ENCODE data around the gene COLEC12.
"Not testable (repeated sequence)": the region's sequence is repeated elsewhere in the genome, so short reads cannot be mapped to it uniquely, and the experiment has no call there.

Gene COLEC12

DNA sequence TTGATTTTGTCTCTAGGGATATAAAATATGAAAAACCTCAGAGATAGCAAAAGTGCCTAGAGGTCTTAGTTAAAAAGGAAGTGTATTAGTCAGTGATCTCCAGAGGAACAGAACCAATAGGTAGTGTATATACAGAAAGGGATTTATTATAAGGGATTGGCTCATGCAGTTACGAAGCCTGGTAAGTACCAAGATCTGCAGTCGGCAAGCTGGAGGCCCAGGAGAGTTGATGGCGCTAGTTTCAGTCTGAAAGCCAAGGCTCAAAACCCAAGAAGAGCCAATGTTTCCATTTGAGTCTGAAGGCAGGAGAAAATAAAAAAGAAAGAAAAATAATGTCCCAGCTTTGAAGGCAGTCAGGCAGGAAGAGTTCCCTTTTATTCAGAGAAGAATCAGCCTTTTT lies 93.3 kb downstream of the COLEC12 start:
- DNase-seq, result no peak

DNA sequence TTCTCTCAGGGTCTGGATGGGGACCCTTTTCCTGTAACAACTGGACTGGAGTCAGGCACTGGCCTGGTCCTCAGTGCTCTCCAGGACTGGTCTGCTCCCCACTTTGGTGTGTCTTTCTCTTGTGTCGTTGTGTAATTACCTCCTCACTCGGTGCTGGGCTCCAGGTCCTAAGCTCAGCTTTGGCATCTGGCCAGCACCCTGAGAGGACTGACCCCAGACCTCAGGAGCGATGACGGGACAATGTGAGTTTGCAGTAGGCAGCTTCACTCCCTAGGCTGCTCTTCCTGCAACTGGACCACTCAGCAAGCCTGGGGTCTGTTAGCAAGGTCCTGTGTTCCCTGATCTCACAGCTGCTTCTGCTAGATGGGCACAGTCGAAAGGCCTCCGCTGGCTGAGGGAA lies 93.8 kb downstream of the COLEC12 start:
- DNase-seq, result no peak

DNA sequence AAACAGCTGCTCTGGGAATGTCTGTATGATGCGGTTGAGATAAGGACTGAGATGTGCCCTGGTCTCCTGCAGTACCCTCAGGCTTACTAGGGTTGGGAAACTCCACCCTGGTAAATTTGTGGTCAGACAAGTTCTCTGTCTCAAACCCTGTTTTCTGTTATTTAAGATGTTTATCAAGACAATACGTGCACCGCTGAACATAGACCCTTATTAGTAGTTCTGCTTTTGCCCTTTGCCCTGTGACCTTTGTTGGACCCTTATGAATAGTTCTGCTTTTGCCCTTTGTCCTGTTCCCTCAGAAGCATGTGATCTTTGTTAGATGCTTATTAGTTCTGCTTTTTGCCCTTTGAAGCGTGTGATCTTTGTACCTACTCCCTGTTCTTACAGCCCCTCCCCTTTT lies 95.5 kb downstream of the COLEC12 start:
- DNase-seq, result not testable (repeated sequence)

DNA sequence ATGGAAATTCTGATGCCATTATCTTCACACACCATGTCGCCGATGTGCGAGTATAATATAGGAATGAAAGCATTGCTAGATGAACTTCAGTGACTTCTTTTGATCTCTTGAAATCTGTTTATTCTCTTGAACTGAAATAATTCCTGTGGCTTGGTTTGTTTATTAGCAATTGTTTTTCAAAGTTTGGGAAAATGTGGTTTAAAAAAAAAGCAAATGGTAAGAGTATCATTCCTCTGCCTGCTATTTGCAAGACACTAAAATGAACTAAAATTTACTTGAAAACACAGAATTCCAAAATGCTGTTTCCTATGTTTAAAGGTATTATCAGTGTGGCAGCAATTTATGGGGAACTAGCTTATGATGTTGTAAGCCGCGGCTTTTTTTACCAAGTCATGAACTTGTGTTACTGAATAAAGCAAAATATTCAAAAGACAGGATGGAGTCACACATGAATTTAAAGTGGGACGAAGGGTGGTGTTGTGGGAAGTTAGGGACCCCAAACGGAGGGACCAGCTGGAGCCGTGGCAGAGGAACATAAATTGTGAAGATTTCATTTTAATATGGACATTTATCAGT lies 96.4 kb downstream of the COLEC12 start:
- DNase-seq, result no peak

DNA sequence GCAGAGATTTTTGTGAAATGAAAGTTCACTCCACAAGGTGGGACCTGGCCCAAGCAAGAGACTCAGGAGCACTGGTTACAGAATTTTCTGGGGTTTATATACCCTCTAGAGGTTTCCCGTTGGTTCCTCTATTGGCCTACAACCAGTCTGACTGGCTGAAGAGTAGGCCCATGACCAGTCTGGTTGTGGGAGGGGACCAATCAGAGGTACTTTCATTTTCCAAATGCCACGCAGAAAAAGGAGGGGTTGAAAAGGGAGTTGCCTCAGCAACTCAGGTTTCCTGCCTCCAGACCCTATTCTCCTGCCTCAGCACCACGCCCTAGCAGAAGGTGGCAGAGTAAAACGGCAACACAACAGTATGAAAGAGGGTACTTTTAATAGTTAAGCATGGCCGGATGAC lies 98.4 kb downstream of the COLEC12 start:
- DNase-seq, result no peak

DNA sequence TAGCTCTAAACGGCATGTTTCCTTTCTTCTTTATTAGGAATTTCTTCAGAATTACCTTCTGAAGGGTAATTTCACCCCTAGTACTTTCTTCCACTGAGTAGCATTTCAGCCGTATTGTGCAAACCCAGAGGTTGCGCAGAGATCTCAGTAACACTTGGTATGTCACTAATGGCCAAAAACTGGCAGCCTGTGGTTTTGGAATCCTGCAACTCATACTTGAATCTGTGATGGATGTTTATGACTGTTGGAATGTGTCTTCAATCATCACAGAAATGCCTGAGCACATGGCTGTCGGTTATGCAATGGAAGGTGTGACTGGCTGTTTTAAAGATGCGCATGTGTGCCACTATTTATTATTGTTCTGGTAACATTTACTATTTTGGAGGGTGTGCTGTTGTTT lies 100.0 kb downstream of the COLEC12 start:
- DNase-seq, result no peak

DNA sequence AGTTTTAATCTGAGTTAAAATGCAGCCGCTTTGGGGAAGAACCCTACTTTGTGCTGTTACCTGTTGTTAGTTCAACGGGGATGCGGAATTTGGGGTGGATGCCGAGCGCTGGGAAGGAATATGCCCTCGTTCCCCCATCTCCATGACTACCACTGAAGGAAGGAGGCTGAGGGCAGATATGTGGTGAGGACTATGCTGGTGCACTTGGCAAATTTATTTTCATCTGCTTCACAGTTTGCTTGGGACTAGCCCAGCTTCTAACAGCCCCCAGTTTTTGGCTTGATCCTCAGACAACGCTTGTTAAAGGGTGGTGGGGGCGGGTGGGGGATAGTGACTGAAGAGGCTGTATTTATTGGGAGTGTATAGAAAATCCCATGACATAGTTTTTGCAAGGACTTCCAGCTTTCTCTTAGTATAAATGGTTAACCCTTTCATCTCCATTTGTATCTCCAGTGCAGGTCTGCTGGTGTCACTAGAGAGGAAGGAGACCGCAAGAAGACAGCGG lies 100.8 kb downstream of the COLEC12 start:
- no peak for DNase-seq

DNA sequence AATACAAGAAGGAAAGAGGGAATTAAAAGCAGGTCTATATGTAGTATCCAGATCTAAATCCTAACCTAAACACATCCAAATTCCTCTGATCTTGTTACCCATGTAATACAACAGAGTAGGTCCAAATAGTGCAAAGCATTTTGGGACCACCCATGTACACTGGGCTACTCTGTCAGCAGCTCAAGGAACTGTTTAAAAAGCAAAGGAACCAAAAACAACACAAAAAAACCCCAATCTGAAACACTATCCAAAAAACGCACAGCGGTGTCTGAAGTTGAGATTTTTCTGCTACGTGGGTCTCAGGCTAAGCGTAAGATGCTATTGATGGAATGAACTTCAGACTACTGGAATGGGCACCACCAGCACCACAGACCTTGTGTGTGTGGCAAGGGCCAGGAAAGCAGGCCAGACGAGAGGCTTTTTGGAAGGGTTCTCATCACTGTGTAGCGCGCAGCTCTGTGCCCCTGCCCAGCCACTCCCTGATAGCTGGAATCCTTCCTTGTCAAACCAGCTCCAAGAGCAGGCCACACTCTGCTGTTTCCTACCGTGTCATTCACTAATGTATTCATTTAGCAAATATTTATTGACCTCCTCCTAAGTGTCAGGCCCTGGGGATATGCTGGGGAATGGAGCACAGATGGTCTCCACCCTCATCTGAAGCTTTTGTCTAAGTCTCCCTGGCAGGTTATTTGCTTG lies 101.4 kb downstream of the COLEC12 start:
- DNase-seq, result no peak

DNA sequence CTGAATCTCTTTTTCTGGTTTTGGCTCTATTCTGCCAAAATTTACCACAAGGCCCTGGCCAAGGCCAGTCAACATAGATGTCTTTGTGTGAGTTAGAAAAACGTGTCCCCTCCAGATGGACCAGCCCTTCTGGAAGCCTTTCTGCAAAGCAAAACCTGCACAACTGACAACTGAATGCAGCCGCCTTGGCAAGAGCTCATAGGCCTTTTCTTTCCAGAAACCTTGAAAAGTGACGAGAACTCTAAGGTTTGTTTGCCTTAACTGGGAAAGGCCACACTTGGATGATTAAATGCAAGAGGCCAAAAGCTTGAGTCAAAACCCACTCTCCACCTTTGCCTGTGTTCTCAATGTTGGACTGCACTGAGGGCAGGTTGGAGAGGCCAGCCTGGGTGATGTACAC lies 103.9 kb downstream of the COLEC12 start:
- DNase-seq, result no peak

DNA sequence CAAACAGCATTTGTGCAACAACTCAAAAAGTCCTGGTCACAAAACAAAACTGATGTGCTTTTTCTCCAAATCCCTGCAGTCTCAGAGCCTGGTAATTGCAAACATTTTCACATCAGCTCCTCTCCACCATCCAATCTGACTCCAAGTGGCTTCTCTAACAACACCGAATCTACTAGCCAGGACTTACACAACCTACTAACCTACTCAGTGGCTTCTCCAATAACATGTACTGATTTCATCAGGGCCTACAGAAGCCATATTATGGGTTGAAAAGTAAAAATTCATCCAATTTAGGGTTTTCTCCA lies 104.3 kb downstream of the COLEC12 start:
- no peak for DNase-seq

DNA sequence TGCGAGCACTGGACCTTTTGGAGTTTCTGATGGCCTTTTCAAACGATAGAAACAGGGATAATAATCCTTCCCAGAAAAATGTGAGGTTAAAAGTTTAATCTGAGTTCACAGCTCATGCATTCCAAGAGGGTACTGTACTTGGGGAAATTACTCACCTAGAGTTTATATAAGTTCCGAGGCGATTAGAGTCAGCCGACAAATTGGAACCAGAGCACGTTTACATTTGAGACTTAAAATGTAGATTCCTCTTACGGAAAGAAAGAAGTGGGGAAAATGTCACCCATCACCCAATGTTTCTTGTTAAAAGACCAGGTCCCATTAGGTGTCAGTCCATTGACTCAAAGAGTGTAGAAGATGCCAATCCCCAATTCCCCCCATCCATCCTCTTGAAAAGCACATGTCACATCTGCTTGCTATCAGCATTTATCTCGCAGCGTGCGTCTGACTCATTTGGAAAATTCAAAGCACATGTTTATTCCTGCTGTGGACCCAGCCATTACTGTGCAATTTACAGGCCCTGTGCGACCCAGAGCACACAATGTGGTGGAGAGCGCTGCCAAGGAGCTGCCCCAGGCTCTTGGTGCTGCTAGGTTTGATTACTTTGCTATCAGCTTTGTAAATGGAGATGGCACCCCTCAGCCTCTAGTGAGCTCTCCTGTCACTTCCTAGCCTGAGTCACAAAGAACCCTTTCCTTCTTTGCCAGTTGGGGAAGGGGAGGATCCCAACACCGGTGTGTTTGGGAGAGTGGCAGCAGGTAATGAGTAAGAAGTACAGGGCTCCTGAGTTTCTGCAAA lies 104.8 kb downstream of the COLEC12 start:
- DNase-seq, result peak; percentile 90

DNA sequence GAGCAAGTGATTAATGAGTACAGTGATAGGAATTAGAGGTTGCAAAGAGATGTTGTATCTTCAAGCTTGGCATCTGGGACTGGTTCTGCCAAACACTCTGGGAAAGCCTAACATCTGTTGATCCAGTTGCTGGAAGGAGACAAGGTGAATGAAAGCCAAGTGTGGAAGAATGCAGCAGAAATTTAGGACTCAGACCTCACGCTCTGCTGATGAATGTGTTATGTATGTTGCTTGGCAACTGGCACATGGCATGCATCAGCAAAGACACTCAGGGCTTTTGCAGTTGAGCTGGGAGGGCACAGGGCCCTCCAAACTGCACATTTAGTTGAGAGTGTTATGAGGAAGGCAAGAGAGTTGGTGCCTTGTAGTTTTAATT lies 105.5 kb downstream of the COLEC12 start:
- no peak for DNase-seq

DNA sequence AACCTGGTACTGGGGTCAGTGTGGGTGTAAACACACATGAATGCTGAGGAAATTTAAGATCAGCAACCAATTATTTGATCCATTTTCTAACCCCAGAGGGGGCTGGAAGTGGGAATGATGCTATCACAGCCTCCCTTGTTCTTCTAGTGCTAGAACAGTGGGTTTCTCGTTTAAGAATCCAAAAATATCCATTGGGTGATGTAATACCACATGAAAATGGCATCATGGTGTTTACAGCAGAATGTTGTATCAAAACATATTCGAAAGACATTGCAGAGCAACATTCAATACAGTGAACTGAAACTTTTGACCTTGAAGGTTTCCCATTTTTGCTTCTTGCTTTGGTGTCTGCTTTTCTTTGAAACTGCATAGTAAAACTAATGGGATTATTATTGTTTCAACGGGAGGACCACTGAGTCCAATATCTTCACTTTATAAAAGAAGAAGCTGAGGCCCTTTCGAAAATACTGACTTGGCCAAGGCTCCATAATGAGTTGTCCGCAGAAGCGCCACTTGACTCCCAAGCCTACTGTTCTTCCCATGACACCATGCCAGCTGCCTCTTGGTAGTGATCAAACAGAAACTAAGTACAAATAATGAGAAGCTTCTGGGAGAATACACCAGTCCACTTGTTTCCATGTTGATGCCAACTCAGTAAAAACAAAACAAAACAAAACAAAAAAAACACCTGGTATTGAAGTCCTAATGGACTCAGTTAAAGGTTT lies 106.1 kb downstream of the COLEC12 start:
- DNase-seq, result no peak

DNA sequence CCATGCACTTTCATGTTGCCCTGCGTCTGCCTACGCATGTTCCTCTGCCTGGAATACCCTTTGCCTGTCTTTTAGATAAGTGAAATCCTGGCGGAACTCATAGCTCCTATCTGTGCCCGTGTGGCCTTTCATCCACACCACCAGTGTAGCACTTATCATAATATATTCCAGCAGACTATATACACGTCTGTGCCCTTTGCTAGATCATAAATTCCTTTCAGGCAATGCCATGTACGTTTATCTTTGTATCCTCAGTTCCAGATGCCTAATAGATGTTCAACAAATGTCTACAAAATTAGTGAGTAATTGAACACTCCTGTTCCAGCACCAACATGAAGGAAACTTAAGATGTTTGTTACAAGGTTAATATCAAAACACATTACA lies 106.9 kb downstream of the COLEC12 start:
- DNase-seq, result no peak

DNA sequence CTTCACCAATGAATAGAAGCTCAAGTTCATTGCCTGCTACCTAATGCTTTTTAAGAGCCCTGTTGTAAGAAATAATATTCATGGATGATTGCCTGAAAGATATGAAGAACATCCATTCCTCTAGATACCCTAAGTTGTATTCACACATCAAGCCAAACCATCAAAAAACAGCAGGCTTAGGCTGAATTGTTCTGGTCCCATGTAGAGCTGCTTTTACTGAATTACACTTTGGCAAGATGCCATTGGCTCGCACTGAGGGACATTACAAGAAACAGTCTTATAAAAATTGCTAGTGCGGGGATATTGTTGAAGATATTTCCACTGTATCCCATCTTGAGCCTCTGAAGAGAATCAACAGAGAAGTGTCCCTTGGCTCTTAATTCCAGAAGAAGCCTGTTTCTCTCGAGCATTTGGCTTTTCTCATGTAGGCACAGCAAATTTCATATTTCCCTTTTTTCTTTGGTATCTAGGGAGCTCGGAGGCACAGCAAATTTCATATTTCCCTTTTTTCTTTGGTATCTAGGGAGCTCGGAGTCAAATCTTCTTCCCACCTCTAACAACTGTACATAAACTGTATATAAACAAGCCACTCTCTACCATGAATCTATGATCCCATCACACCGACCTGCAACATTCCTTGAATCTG lies 107.5 kb downstream of the COLEC12 start:
- no peak for DNase-seq

DNA sequence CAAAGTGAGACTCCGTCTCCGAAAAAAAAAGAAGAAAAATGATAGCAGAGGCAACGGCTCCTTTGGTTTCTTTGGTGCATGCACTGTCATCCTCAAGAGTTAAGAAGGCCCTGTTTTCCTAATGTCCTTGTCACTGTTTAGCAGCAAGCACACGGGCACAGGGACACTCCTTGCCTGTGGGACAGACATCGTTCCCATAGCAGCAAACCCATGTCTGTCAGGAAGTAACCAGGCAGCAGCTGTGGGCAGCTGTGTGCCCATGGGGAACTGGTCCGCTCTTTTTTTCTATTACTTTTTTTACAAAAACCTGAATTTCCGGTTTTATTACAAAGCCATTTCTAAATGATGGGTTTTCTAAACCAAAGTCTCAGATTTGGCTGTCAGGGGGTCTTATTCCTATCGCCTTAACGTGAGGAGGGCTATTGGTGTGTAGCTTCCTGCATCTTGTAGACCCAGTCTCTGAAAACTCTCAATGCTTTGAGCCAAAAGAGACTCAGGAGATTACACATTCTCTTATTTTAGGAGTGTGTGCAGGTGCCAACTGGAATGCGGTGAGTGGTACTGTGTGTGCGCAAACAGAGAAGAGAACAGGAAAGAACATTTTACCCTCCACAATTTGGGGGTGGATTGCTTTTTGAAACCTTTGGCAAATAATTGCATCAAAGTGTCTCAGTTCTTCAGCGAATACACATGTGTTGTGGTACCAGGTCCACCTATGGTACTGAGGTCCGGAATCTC lies 109.6 kb downstream of the COLEC12 start:
- DNase-seq, result no peak

DNA sequence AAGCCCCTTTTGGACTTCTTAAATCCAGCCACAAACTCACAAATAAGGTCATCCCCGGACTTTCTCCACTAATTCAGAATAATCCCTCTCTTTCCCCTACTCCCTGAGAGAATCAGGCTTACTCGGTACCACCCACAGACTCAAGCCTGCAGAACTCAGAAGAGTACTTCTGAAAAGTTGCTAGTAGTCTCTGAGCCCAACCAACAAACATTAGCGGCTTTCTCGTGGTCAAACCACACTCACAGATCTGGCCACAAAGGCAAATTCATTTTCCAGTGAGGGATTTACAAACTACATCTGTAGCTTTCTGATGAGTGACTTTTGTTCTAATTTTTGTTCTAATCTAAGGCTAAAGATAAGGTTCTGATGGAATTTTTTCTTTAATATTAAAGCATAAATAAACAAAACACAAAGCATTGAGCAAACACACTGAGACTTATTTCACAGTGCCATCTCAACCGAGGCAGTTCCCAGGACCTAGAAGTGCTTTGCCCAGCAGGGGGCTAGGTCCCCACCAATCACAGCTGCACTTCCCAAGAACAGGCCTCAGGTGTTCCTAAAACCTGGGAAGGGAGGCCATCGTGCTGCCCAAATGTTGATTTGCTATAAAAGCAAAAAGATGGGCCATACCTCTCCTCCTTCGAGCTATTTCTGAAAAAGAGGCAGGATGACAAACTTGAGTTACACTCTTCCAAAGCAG lies 110.7 kb downstream of the COLEC12 start:
- DNase-seq, result no peak

DNA sequence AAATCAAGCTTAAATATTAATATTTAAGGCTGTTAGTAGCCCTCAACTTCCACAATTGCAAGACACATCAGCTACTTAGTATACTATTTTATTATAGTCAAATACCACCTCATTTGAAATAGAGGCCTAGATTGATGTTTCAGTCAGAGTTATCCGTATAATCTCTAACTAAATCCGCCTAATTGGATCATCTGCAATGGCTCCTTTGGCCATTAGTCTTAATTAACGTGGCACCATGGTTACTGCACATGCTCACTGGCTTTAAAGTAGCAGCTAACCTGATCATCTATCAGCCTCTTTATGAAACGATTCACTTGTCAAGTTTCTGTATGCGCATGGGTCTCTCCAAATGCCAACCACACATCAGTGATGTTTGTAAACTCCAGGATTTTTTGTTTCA lies 112.3 kb downstream of the COLEC12 start:
- DNase-seq, result no peak

DNA sequence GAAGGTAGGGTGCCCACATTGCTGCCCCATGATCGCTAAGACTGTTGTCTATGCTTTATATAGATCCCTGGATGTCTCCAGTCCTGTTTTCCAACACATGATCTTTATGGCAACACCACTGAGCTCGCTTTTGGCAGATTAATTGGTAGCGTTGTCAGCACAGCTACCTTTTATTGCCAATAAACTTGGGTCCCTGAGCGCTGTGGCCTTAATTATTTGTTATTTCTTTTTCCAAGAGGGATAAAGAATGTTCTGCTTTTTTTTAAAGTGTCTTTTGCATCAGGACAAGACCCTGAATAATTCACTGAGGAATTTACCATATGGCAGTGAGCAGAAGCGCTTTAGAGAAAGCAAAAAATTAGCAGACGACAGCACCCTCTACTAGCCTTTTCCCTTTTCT lies 113.5 kb downstream of the COLEC12 start:
- no peak for DNase-seq

DNA sequence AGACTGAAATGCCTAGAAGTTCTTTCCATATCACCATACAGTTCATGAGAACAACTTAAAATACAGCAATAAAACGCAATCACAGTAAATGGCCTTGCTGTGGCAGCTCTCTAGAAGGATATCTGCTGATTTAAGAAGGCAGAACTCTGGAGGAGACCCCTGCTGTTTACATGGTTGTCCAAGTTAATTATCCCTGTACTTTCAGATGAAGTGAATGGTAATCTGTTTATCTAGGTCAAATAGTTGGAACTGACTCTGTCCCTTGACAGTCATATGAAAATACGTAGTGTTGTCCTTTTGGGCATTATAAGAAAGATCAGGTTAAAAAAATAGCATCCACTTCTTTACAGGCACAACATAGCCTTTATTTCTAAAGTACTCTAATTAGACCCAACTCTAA lies 115.6 kb downstream of the COLEC12 start:
- DNase-seq, result no peak

DNA sequence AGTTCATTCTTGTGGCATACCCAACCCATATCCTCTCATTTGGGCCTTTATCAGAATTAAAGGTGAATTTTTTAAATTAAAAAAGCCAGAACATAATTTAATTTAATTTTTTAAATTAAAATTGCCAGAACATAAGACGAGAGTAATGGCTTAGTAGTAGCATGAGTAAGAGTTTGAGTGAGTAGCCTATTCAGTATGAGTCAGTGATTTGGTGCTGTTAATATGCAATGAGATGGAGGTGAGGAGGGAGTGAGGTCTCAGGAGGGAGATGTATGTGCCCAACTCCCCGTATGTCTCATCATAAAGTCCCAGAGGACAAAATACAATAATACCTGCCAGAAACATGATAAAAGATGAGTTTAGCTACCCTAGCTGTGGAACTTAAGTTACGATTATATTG lies 117.4 kb downstream of the COLEC12 start:
- no peak for DNase-seq
